NCI-H226 (cell line): Measurements from ENCODE around the gene PANX3.

Source experiments
- DNase-seq: peaks from one replicate; pipeline ENCODE4 v3.0.0-alpha.2; 2015

PANX3 gene

DNA sequence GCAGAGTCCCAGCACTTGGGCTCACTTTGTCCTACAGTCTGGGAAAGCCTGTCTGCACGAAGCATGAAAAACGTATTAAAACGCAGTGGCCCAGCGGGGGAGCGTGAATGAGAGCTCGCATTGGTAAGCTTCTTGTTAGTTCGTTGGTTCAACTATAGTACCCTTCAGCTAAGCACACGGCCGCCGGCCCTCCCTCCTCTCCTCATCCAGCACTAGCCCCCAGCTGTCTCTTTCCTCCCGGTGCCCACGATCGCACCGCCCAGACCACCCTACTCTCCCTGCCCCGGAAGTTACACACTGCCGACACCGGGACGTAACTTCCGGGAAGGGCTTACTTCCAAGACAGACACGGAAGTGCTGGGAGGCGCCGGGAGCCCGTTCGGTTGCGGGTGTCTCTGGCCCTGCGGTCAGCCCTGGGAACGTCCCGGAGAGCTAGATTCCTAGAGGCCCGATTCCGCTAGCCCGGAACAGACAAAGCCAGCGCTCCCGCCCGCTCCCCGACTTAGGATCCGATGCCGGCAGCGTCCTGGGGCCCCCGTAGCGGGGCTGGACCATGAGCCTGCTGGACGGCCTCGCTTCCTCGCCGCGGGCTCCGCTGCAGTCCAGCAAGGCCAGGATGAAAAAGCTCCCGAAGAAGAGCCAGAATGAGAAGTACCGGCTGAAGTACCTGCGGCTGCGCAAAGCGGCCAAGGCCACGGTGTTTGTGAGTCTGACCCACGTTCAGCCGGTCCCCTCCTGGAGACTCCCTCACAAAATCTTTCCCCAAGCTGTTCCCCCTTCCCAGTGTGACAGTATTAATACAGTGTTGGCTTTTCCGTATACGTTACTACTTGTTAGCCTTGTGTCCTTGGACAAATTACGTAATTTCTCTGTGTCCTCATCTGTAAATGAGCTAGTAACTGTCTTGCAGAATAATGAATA is 11.6 kb downstream of the PANX3 start, which contains the start of gene TBRG1:
TSS of gene TBRG1 (plus strand) at position 334 of the 921 bp plus-strand sequence. CDS start at position 554, 220 bp downstream.
- DNase-seq, result peak; percentile 83

DNA sequence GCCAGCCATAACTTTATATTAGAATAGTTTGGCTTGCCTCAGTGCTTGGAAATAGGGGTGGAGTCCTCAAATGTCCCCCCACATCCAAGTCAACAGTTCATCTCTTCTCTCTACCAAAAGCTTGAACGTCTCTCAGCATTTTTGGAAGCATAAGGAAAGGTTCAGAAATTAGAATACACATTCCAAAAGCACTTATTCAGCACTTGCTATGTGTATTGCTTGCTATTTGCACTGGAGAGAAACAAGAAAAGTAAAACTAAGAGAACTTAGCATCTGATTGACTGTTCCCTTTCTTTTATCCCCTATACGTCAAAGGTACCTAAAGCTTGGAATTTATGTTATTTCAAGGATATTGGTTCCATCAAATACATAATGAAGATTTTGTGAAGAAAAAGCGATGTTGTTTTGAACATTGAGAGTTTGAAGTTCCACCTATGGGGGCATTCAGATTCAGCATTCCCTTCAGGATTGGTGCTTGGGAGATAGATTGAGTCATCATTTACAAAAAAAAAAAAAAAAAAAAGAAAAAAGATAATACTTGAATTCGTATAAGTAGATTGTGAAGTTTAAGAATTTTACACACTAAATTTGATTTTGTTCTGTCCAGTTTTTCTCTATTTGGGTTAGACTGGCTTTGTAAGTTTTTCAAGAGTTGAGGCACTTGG is 12.8 kb downstream of the PANX3 start:
- DNase-seq, result no peak

GRCh38 chr11:124625504-124626168 is 14.4 kb downstream of the PANX3 start:
- DNase-seq, result no peak

- no peak for DNase-seq
These were observed 16.3 kb downstream of the PANX3 start for GRCh38 chr11:124627546-124627945.

- no peak for DNase-seq
These were observed 18.7 kb downstream of the PANX3 start for GRCh38 chr11:124629961-124630360.

GRCh38 chr11:124633355-124633754 is 22.1 kb downstream of the PANX3 start:
- no peak for DNase-seq

GRCh38 chr11:124635932-124636331 is 24.7 kb downstream of the PANX3 start:
- DNase-seq, result no peak

- DNase-seq, result no peak
These were observed 27.3 kb downstream of the PANX3 start for GRCh38 chr11:124638500-124638899.

GRCh38 chr11:124639186-124639585 is 28.0 kb downstream of the PANX3 start:
- no peak for DNase-seq

DNA sequence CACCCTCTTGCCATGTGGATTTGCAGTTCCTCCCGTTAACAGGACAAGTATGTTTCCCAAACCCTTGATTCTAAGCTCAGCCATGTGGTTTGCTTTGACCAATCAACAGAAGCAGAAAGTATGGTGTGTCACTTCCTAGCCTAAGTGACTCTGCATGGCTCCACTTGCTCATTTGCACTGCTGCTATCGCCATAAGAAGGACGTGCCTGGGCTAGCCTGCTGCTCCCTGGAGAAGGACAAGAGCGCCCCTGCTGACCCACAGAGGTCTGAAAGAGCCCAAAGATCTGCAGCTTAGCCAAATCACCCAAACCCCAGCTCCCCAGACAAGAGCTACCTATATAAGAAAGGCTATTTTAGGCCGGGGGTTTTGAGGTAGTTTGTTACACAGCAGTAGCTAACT is 29.4 kb downstream of the PANX3 start:
- DNase-seq, result no peak

- DNase-seq, result no peak
These were observed 31.4 kb downstream of the PANX3 start for GRCh38 chr11:124642628-124643027.

DNA sequence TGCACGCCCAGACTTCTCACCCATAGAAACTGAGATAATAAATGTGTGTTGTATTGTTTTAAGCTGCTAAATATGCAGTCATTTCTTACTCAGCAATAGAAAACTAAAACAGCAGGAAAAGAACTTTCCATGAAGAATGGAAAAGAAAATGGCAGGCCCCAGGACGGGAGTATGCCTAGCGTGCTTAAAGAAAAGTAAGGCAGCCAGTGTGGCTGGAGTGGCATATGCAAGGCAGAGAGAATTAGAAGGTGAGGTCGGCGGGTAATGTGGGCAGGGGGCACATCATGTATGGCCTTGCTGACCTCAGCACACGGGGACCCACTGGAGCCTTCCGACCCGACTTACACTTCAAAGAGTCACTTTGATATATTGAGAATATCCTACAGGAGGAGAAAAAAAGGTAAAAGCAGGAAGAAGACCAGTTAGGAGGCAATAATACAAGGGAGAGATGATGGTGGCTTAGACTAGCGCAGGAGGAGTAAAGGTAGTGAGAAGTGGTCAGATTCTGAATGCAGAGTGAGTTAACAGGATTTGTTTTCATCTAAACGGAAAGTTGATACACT is 31.9 kb downstream of the PANX3 start:
- DNase-seq, result no peak

- DNase-seq, result peak; percentile 90
These were observed 32.6 kb downstream of the PANX3 start for GRCh38 chr11:124643605-124644425.

DNA sequence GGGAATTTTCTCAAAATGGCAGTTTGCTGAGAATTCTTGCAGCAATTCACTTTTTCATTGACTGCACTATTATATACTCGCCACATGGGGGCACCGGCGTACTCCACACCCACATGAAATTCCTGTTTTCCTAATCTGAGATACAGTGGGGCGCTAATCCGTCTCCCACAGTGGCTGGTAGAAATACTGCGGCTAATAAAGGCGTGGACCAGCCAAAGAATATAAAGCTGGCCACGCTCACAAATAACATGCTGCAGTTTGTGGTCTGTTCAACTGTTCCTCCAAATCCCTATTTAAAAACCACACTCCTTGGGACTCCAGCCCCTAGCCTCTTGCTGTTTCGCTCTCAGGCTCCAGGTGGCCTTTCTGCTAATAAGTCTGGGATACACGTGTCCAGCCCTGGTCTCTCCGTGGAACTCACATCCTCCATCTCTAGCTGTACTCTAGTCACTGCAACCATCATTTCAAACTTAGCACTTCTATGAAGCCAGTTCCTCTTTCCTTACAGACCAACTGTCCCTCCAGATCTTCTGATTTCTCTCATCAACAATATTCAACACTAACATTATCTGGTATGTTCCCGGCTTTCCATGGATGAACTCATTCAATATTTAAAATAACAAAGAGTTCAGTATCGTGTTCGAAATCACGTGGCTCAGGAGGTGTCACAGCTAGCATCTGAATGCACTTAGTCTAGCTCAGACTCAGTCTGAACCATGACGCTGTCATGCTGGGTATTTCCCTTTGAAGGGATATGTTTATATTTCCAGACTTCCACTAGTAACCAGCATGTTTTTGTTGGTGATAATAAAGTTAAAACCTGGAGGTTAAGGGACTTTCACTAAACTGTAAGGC is 33.4 kb downstream of the PANX3 start:
- peak; percentile 46 for DNase-seq

DNA sequence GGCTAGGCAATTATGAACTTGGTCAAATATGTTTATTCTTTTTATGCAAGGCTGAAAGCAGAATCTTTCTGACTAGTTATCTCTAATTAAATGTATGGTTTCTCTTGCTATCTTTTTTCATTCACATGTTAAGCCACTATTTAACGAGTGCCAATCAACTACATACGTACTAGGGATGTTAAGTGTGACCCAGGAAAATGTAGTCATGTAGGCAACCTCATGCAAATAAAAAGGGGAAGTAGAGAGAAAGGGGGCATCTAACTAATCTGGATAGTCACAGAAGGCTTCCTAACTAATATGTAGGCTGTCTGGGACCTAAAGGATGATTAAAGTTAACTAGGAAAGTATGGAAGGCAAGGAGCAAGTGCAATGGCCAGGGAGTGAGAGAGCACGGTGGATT is 34.9 kb downstream of the PANX3 start:
- no peak for DNase-seq

- DNase-seq, result no peak
These were observed 37.4 kb downstream of the PANX3 start for GRCh38 chr11:124648610-124649009.

DNA sequence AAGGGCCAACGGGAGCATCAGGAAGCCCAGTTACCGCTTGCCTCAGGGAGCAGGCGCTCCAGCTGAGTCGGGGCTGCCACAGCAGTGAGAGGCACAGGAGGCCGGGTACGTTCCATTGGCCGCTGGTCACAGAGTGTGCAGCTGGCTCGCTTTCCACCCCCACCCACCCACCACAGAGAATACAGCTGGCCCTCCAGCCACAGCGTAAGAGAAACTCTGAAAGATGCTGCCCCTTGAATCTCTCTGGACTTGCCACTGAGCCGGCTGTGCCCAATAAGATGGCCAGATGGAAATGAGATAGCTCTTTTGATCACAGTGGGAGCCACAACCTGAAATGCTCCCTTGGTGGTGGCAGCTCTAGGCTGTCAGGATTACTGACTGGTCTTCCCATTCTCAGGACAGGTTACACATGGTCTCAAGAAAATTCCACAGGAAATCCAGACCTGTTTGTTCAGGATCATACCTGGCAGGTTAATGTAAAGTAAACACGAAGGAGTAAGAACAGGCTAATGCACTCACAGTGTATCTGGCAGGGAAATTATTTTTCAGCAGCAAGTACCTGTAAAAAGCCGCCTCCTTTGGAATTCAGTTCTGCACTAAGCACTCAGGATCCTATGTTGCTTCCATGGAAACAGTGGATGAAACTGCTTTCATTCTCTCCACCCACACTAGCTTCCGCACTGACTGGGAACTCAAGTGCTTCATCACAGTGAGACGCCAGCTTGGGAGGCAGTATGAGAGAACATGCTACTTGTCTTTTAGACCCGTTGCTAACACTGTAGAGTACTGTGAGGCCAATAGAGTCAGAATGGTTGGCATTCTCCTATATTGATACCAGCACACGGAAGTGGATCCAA is 45.8 kb downstream of the PANX3 start:
- no peak for DNase-seq

- no peak for DNase-seq
These were observed 46.7 kb downstream of the PANX3 start for GRCh38 chr11:124657904-124658303.

DNA sequence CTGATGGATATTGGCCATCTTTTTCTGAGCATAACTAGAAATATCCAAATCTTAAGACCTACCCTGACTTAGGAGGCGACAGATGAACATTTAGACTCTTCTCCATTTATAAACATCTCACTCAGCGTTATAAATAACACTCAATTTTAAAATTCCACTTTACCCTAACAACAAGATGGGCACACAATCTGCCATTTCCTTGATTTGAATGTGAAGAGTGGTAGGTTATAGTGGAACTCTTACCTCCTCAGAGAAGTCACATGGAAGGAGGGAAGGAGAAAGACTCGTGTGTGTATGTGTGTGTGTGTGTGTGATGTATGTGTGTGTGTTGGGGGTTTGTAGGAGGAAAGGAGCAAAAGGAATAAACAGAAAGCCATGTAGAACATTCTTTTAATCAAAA is 47.3 kb downstream of the PANX3 start:
- no peak for DNase-seq

- no peak for DNase-seq
These were observed 47.8 kb downstream of the PANX3 start for GRCh38 chr11:124658986-124659385.
